K562 (cell line): ENCODE data around the gene KIFAP3. TPM values are rescaled to one million over a fixed set of nuclear protein-coding genes. Genes with fewer than 3 reads are reported as not detected.
A peak's percentile ranks its signal among the peaks of the same experiment; 100 is the strongest.

Source experiments
- ATAC-seq: fragments of 200-7000 bp; cut with Tn5 transposase; 3 replicates; pipeline ENCODE4 v1.9.1; 2020; ENCODE audit warnings: moderate library complexity
- BruUV-seq: library from RNA; stranded (reverse); fragments of 400-500 nt; replicated peaks from 2 replicates; lab custom pipeline; 2021; lab: Mats Ljungman, UMichigan
- CTCF ChIA-PET: fragments of 300-600 bp; formaldehyde crosslinking; extraction: SDS; loops from one replicate; lab custom pipeline; 2021; ENCODE audit warnings: low intra/inter-chr PET ratio; lab: Yijun Ruan, JAX
- POLR2A ChIA-PET: fragments of 300-600, 350-650 bp; sonication (Branson Sonifier 250); formaldehyde crosslinking; extraction: SDS; loops from one replicate; lab custom pipeline; 2021; ENCODE audit warnings: antibody characterized with exemption, inconsistent platforms; lab: Yijun Ruan, JAX
- DNase-seq, 4 experiments: peaks; one replicate each; pipeline versions ENCODE4 v3.0.0 to v3.0.0-alpha.2; 2011 to 2018; ENCODE audit warnings: low spot score in 3 of 4, mixed read lengths in 3 of 4; ENCODE audit errors: extremely low read depth in 1 of 4
- FAIRE-seq: peaks from 2 replicates; lab custom pipeline; 2011; peaks lifted over from hg19 to GRCh38; lab: Jason Lieb, UNC
- H2AFZ ChIP-seq: 2 replicates; pipeline ENCODE4 v1.6.0; 2011; ENCODE audit warnings: low read depth, low read length, control low read depth, inconsistent platforms
- H3K27ac ChIP-seq: fragments of 200-600 bp; 3 replicates; pipeline ENCODE4 v1.8.0; 2011; ENCODE audit warnings: low read depth, mild to moderate bottlenecking, control low read depth, inconsistent platforms, low read length, moderate library complexity, mixed read lengths; ENCODE audit errors: extremely low read depth
- H3K27me3 ChIP-seq, 2 experiments: fragments of 300-600 bp in 1 of 2; 2 replicates in 1 of 2; 3 replicates in 1 of 2; pipeline versions ENCODE4 v1.6.0 to v1.8.0; 2011; ENCODE audit warnings: inconsistent platforms in 2 of 2, low read length in 2 of 2, mild to moderate bottlenecking in 1 of 2, mixed read lengths in 1 of 2, moderate library complexity in 1 of 2; ENCODE audit not compliant: control insufficient read depth in 2 of 2, insufficient read depth in 2 of 2
- H3K36me3 ChIP-seq: fragments of 300-600 bp; 3 replicates; pipeline ENCODE4 v1.8.0; 2011; ENCODE audit warnings: mild to moderate bottlenecking, low read length, inconsistent platforms; ENCODE audit not compliant: control insufficient read depth, insufficient read depth
- H3K4me1 ChIP-seq, 2 experiments: fragments of 200-600 bp in 1 of 2; replicated peaks in 1 of 2; 2 replicates in 1 of 2; 3 replicates in 1 of 2; pipeline versions ENCODE4 v1.5.1 to v1.8.0; 2011; ENCODE audit warnings: inconsistent platforms in 2 of 2, low read length in 2 of 2, mild to moderate bottlenecking in 1 of 2, mixed read lengths in 1 of 2, moderate library complexity in 1 of 2; ENCODE audit not compliant: control insufficient read depth in 2 of 2, insufficient read depth in 2 of 2
- H3K4me2 ChIP-seq: 2 replicates; pipeline ENCODE4 v1.6.1; 2011; ENCODE audit warnings: low read length, control low read depth, inconsistent platforms, mixed read lengths; ENCODE audit not compliant: insufficient read depth
- H3K4me3 ChIP-seq: fragments of 200-600 bp; sonication (generic), shearing (Covaris generic); 2 replicates; pipeline ENCODE4 v1.5.1; 2016; ENCODE audit warnings: control low read depth, inconsistent platforms
- H3K79me2 ChIP-seq: fragments of 200-600 bp; 3 replicates; pipeline ENCODE4 v1.8.0; 2011; ENCODE audit warnings: low read length, inconsistent platforms; ENCODE audit not compliant: control insufficient read depth, insufficient read depth
- H3K9ac ChIP-seq, 2 experiments: 2 replicates each; pipeline versions ENCODE4 v1.6.0 to v1.6.1; 2011; ENCODE audit warnings: low read depth in 2 of 2, low read length in 2 of 2, control low read depth in 1 of 2, inconsistent platforms in 1 of 2, mild to moderate bottlenecking in 1 of 2, mixed read lengths in 1 of 2; ENCODE audit not compliant: insufficient read depth in 1 of 2
- H3K9me1 ChIP-seq: one replicate; pipeline ENCODE4 v1.6.0; 2011; ENCODE audit warnings: inconsistent platforms, mild to moderate bottlenecking, low read length, moderate library complexity; ENCODE audit not compliant: control insufficient read depth, insufficient read depth
- H3K9me3 ChIP-seq: replicated peaks from 2 replicates; pipeline ENCODE4 v1.5.1; 2011; ENCODE audit warnings: low read depth, low read length, inconsistent platforms; ENCODE audit not compliant: control insufficient read depth, insufficient read depth
- H4K20me1 ChIP-seq: replicated peaks from 2 replicates; pipeline ENCODE4 v1.6.1; 2011; ENCODE audit warnings: low read length, inconsistent platforms, mixed read lengths; ENCODE audit not compliant: control insufficient read depth, insufficient read depth
- DEAF1 ChIP-seq: fragments of 450-650 bp; formaldehyde crosslinking; IDR thresholded peaks from 2 replicates; pipeline ENCODE4 v1.4.0; 2020; ENCODE audit warnings: mild to moderate bottlenecking, moderate library complexity
- DPF2 ChIP-seq: fragments of 450-650 bp; IDR thresholded peaks from 2 replicates; pipeline ENCODE4 v1.6.1; 2016
- RAD21 ChIP-seq, 2 experiments: fragments of 250-450 bp in 1 of 2; fragments of 450-650 bp in 1 of 2; sonication (Bioruptor Pico) in 1 of 2; formaldehyde crosslinking in 1 of 2; IDR thresholded peaks in 1 of 2; conservative IDR thresholded peaks in 1 of 2; 2 replicates each; pipeline versions ENCODE4 v1.4.0 to v1.8.0; 2020 to 2022; ENCODE audit warnings: mild to moderate bottlenecking in 2 of 2, moderate library complexity in 1 of 2
- REST ChIP-seq, 2 experiments: fragments of 450-650 bp; formaldehyde crosslinking in 1 of 2; IDR thresholded peaks; 2 replicates each; pipeline versions ENCODE4 v1.4.0 to v1.6.1; 2014 to 2020; ENCODE audit warnings: mild to moderate bottlenecking in 2 of 2, borderline replicate concordance in 1 of 2, low read depth in 1 of 2
- SMC3 ChIP-seq: conservative IDR thresholded peaks from 2 replicates; pipeline ENCODE4 v1.6.1; 2011; ENCODE audit warnings: low read depth, low read length, improper control_type of control experiment; ENCODE audit not compliant: insufficient read depth
- TCFL5 ChIP-seq: fragments of 250-450 bp; sonication (Bioruptor Pico); conservative IDR thresholded peaks from 2 replicates; pipeline ENCODE4 v1.6.1; 2021; ENCODE audit warnings: mild to moderate bottlenecking, moderate library complexity, matching md5 sums
- ZNF780A ChIP-seq: fragments of 250-450 bp; sonication (Bioruptor Pico); IDR thresholded peaks from 2 replicates; pipeline ENCODE4 v1.5.0; 2021; ENCODE audit warnings: mild to moderate bottlenecking
- WGBS: fragments of 100-300 bp; shearing (Covaris generic); methylation state at CpG from one replicate; pipeline ENCODE4 v1.1.6; 2016; ENCODE audit warnings: low coverage, mixed read lengths; ENCODE audit not compliant: insufficient coverage; ENCODE audit errors: missing lambda C conversion rate; 5-methylcytosine and 5-hydroxymethylcytosine counted together
- in situ Hi-C: fragments of 300-500 bp; cut with MboI; formaldehyde crosslinking; loops from 4 replicates; pipeline ENCODE4 v1.15.0; 2018; ENCODE audit warnings: inconsistent platforms, mixed read lengths
- intact Hi-C: fragments of 100-400 bp; cut with micrococcal nuclease; formaldehyde crosslinking; loops from 2 replicates; pipeline ENCODE4 v1.14.2; 2022
- polyA plus RNA-seq, 8 experiments: library from polyadenylated mRNA; depleted of rRNA in 4 of 8; stranded (reverse) in 5 of 8; unstranded in 3 of 8; fragments of >200 nt; fragmentation: Nextera tagmentation in 2 of 8; fragmentation: Illumina TruSeq in 1 of 8; extraction: Ambion mirVana in 2 of 8; extraction: Trizol in 1 of 8; gene quantifications; 2 replicates each; pipeline versions ENCODE4 v1.2.1 to v1.2.3, GENCODE V29; 2011 to 2014; ENCODE audit warnings: inconsistent platforms in 1 of 8, missing spikeins in 1 of 8
- total RNA-seq, 7 experiments: library from RNA; depleted of rRNA in 6 of 7; stranded (reverse); fragments of >200 nt in 6 of 7; fragmentation: Illumina TruSeq in 2 of 7; extraction: Trizol in 2 of 7; gene quantifications; 2 replicates each; pipeline versions ENCODE4 v1.2.1 to v1.2.3, GENCODE V29; 2011 to 2021; ENCODE audit warnings: low replicate concordance in 1 of 7
- TF ChIP-seq, protein P1 (sequence below), 3 experiments: IDR thresholded peaks in 2 of 3; conservative IDR thresholded peaks in 1 of 3; 2 replicates each; pipeline ENCODE4 v1.5.1; 2011 to 2012; ENCODE audit warnings: low read length in 3 of 3, mild to moderate bottlenecking in 3 of 3, control low read depth in 2 of 3, improper control_type of control experiment in 1 of 3, inconsistent platforms in 1 of 3, low read depth in 1 of 3, mixed read lengths in 1 of 3, moderate library complexity in 1 of 3; ENCODE audit not compliant: insufficient read depth in 2 of 3

Gene KIFAP3
- total and polyA plus RNA-seq, 9 of the 15 experiments (the other 6 are each of a cell fraction or from before 2014, with no cell fraction given) = 8.8 to 17.5 (median 11.8) TPM

- H3K27ac ChIP-seq = no peak overlapping the region
- in situ Hi-C loops = no loop called here
- no peaks in the 10 kb centered on the region for H3K79me2 ChIP-seq
- no peaks in the 10 kb centered on the region for H4K20me1 ChIP-seq
- no peaks in the 10 kb centered on the region for H3K9me3 ChIP-seq
- peak; percentile 71 for TF ChIP-seq SMC3
- TF ChIP-seq, protein P1, sequence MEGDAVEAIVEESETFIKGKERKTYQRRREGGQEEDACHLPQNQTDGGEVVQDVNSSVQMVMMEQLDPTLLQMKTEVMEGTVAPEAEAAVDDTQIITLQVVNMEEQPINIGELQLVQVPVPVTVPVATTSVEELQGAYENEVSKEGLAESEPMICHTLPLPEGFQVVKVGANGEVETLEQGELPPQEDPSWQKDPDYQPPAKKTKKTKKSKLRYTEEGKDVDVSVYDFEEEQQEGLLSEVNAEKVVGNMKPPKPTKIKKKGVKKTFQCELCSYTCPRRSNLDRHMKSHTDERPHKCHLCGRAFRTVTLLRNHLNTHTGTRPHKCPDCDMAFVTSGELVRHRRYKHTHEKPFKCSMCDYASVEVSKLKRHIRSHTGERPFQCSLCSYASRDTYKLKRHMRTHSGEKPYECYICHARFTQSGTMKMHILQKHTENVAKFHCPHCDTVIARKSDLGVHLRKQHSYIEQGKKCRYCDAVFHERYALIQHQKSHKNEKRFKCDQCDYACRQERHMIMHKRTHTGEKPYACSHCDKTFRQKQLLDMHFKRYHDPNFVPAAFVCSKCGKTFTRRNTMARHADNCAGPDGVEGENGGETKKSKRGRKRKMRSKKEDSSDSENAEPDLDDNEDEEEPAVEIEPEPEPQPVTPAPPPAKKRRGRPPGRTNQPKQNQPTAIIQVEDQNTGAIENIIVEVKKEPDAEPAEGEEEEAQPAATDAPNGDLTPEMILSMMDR (IDR thresholded peaks at IDR 0.05 in 2 of 3, conservative IDR thresholded peaks at IDR 0.05 in 1 of 3; ENCODE audit: insufficient read depth in 2 of 3, low read depth in 1 of 3, low read length in 3 of 3) = peak in 2 of 3 experiments; percentile 30 to 72; a peak in 3 of 6 replicates
- TF ChIP-seq RAD21 (CRISPR knock-in tag; conservative IDR thresholded peaks at IDR 0.05 in 1 of 2, IDR thresholded peaks at IDR 0.05 in 1 of 2) = peak; percentile 88 to 90
- peak; percentile 78 for TF ChIP-seq DEAF1 (CRISPR knock-in tag)
- TF ChIP-seq DPF2 = no peak
- no peak for TF ChIP-seq TCFL5 (CRISPR knock-in tag)
- peak; percentile 70; the same call in 1 of the 2 replicates for TF ChIP-seq REST (IDR thresholded peaks at IDR 0.05; ENCODE audit: borderline replicate concordance)
- no peak for TF ChIP-seq REST (CRISPR knock-in tag; IDR thresholded peaks at IDR 0.05; ENCODE audit: low read depth)
- no peak for TF ChIP-seq ZNF780A
- TF ChIP-seq, all 486 proteins: peak for 5
- Histone ChIP-seq H3K4me2 (no peak overlapping the region), H3K36me3 (no peaks in the 10 kb centered on the region), H2AFZ (no peak overlapping the region), H3K9me1 (no peaks in the 10 kb centered on the region), H3K4me3 (no peak overlapping the region), H3K4me1 (no peaks in the 10 kb centered on the region), H3K27me3 (no peaks in the 10 kb centered on the region), H3K9ac (no peak overlapping the region)
- ChIA-PET CTCF (interaction anchor here (1.6 kb wide), 1 partner anchor 64 kb away, joined by 3 read pairs; the partner anchor contains the start of gene KIFAP3), POLR2A (no interaction called here)
- no TSS peak for BruUV-seq
- DNase-seq (peak in 3 of 4 experiments; percentile 9 to 73 (median 14)), FAIRE-seq (peak; percentile 40), ATAC-seq (peak; percentile 53; the same call in 2 of the 3 replicates)
- WGBS = 0% methylated on average over 1 of the region's 1 CpG
- intact Hi-C loops = loop anchor here (2.0 to 10.0 kb wide), 4 partner anchors 57 to 918 kb away; no protein-coding TSS in a partner anchor
Observed at GRCh38 chr1:170010443-170010842, 64.1 kb downstream of the KIFAP3 start.
